GM18499 (cell line): ENCODE measurements around the gene CCM2L.

Experiments used
- ATAC-seq: cut with Tn5 transposase; IDR thresholded peaks from one replicate; pipeline ENCODE4 v1.9.1; 2021; ENCODE audit warnings: moderate number of reproducible peaks; ENCODE audit not compliant: insufficient read depth, unreplicated experiment

CCM2L gene

DNA sequence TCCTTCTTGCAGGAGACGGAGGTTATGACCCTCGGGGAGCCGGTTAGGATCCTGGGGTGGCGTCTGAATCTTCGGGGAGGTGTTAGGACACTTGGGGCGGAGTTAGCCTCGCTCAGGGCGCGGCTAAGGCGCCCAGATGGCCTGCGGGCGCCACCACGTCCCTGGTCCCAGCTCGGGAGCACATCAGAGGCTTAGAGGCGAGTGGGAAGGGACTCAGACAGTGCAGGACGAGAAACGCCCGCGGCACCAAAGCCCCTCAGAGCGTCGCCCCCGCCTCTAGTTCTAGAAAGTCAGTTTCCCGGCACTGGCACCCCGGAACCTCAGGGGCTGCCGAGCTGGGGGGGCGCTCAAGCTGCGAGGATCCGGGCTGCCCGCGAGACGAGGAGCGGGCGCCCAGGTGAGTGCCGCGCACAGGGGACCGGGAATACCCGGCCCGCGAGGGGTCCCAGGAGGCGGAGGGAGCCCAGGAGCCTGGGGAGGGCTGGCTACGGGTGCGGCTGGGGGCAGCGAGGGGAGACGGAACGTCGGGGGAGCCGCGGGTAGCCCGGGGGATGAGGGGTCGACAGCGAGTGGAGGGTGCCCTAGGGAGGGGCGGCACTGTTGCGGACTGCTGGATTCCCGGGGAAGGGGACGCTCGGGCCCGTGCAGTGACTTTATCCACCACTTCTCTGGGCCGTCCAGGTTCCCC is 42.0 kb downstream of the CCM2L start, which contains the start of gene HCK:
Gene HCK, plus strand, starts transcription at position 153 of the 688 bp plus-strand sequence.
- no peak for ATAC-seq

DNA sequence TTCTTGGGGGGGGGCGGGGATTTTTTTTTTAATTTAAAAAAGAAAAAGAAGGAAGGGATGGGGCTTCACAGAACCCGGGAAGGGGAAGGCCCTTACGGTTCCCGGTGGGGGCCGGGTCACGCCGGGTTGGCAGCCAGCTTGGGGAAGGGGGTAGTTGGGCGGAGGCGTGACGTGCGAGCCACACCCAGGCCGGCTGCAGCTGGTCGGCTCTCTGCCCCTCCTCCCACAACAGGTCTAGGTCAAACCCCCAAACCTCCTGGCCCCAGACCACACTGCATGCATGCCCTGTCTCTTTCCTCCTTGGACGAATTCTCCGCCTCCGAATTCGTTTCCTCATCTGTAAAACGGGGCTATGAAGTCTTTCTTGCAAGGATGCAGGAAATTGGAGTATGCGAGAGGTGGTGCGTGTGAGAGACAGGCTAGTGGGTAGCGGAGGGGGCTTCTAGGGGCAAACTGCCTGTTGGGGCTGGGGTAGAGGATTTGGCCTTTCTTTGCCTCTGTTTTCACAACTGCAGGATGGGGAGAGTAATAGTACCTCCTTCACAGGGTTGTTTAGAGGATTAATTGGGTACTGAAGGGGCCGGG is 42.6 kb downstream of the CCM2L start:
- no peak for ATAC-seq

DNA sequence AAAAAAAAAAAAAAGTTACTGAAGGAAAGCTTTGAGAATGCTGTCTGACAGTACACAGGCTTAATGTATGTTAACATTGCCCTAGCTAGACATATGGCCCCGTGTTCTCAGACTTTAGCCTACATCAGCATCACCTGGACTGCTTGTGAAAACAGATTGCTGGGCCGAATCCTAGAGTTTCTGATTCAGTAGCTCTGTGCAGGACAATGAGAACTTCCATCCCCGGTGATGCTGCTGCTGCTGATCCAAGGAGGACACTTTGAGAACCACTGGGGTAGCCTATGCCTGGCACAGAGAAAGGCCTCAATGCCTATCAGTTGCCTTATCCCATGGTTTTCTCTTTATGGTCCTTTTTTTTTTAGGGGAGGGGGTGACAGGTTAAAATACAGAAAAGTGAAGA is 43.4 kb downstream of the CCM2L start:
- ATAC-seq: no peak

DNA sequence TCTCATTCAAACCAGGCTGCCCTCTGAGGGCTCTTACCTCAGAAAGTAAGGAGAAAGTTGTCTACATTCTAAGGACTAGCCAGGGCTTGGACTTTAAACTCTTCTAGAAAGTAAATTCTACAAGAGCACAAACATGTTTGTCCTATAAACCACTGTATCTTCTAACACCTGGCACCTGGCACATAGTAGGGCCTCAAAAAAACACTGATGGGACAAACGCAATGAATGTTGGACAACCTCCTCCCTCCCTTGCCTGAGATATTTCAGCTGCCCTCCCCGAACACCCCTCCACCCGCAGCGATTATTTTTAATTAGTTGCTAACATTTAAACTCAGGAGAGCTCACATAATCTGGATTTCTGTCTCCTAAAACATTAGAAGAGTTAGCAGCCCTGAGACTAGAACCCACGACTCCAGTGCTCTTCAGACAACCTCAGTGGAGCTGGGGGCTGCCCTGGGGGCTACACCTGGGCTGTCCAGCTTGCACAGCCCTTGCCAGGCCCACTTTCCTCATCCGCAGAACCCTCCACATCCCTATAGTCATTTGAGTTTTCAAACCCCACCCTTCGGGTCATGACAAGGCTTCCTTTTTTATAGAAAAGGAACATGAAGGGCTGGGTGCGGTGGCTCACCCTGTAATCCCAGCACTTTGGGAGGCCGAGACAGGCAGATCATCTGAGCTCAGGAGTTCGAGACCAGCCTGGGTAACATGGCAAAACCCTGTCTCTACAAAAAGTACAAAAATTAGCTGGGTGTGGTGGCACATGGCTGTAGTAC is 46.7 kb downstream of the CCM2L start:
- no peak for ATAC-seq

DNA sequence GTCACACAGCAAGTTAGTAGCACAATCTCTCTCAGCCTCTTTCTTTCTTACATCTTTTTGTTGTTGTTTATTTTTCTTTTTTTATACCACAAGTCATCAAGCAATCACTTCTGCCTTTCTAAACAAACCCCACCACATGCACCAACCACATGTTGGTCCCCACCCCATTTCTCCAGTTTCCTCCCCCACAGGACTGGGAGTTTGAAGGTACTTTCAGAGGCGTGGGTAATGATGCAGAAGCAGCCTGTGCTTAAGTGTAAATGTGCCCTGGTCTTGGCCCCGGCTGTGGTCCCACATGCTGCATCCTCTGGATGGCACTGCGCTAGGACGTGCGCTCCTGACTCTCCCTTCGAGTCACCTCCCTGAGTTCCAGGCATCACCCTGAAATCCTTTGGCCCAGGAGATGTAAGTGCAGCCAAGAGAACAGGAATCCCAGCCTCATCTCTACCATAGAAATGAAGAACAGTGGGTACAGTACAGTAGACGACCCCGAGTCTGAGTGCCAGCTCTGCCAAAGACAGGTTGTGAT is 47.5 kb downstream of the CCM2L start:
- ATAC-seq: no peak

DNA sequence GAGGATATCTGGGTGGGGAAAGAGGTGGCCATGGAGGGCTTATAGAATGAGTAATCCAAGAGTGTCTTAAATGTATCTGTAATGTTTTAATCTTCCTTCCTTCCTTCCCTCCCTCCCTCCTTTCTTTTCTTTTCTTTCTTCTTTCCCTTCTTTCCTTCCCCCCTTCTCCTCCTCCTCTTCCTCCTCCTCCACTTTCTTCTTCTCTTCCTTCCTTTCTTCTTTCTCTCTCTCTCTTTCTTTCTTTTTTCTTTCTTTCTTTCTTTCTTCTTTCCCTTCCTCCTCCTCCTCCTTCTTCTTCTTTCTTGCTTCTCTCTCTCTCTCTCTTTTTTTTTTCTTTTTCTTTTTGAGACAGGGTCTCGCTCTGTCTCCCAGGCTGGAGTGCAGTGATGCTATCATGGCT is 49.0 kb downstream of the CCM2L start:
- no peak for ATAC-seq

DNA sequence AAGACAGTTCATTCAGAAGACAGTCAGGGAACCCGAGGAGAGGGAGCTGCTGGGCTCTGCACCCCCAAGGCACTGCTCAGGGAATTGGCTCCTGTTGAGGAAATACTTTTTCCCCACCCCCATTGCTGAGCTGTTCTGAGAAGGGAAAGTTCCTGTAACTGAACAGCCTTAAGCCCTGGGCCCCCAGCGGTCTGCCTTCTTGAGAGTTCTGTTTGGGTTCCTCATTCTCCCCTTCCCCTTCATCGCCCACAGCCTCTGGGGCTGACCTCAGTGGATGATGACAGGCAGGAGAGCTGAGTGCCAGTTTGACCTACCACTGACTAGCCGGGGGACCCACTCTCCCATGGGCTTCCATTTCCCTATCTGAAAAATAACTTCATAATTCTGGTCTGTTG is 52.5 kb downstream of the CCM2L start:
- no peak for ATAC-seq

DNA sequence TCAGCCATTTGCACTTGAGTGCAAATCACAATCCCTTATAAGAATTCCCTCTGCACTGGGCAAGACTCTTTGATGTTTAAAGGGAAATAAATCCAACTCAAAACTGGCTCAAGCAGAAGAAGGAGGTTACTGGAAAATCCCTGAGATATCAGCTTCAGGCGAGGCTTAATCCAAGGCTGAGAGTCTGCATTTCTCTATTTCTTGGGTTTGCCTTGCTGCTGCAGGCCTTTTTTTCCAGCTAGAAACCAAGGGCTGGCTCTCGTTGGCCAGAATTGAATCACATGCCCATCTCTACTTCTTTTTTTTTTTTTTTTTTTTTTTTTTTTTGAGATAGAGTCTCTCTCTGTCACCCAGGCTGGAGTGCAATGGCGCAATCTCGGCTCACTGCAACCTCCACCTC is 53.5 kb downstream of the CCM2L start:
- ATAC-seq: no peak

DNA sequence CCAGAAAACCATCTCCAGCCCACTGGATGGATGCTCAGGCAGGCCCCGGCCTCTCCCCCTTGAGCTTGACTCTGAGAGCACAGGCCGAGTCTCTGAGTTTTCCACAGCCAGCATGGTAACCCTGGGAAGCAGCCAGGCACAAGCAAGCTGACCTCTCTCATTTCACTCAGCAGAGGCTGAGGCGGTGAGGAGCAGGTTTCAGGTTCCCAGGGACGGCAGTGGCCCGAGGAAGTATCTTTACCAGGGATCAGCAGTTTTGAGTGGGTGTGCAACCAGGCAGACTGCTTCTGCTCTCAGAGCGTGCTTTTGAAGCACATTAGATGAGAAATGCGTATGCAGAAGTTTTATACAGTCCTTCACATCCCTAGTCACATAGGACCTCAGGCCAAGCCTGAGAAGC is 54.4 kb downstream of the CCM2L start:
- no peak for ATAC-seq

DNA sequence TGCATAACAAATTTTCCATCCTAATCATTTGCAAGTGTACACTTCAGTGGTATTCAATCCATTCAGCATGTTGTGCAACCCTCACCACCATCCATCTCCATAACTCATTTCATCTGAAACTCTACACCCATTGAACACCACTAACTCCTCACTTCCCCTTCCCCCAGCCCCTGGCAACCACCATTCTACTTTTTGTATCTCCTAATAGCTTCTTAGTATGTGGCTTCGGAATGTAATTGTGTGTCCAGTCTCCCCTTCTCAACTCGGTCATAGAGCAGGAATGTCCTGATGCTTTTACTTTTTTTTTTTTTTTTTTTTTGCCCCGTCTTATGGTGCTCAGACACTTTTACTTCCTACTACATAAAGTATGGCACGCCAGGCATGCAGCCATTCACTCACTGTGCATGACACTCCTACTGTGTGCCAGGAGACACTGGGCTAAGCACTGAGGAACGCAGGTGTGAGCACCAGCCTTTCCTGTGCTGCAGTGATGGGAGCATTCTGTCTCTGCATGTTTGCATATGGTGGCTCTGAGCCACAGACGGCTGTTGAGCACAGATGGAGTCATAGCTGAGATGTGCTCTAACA is 57.1 kb downstream of the CCM2L start:
- ATAC-seq: no peak

DNA sequence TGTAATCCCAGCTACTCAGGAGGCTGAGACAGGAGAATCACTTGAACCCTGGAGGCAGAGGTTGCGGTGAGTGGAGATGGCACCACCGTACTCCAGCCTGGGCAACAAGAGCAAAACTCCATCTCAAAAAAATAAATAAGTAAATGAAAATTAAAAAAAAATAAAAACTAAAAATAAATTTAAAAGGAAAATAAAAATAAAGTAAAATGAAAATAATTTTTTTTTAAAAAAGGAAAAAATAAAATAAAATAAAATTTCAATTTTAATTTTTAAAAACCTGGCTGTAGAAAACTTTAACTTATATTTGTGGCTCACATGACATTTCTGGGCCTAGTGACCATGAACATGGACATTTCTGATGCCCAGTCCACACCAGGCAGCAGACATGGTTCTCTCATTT is 57.9 kb downstream of the CCM2L start:
- ATAC-seq: no peak

DNA sequence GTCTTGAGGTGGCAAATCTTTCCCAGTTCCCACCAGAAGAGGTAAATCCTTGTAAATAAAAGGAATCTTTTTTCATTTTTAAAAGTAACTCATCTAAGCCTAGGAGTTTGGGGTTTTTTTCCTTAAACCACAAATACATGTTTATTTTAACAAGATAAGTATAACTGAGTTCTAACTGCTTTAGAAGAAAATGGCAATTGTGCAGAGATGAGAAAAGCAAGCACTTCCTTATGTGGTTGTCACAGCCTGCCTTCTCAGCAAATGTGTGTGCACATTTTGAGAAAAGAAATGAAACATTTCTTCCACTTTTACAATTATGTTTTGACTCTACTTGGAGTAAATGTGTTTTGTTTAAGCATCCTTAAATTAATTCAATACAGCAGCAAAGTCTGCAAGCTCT is 59.5 kb downstream of the CCM2L start:
- no peak for ATAC-seq

DNA sequence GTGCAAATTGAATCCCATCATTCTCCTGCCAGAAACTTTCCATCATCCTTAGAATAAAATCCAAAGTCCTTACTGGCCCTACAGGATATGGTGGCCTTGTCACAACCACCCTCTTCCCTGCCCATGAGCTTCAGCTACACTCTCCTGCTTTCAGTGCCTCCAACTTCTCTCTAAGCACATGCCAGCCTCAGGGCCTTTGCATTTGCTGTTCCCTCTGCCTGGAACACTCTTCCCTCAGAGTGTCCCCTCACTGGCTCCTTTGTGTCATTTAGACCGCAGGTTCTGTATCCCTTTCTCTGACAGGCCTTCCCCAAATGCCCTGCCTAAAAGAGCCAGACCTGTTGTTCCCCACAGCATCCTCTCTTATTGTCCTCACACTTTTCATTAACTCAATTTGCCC is 60.0 kb downstream of the CCM2L start:
- no peak for ATAC-seq

DNA sequence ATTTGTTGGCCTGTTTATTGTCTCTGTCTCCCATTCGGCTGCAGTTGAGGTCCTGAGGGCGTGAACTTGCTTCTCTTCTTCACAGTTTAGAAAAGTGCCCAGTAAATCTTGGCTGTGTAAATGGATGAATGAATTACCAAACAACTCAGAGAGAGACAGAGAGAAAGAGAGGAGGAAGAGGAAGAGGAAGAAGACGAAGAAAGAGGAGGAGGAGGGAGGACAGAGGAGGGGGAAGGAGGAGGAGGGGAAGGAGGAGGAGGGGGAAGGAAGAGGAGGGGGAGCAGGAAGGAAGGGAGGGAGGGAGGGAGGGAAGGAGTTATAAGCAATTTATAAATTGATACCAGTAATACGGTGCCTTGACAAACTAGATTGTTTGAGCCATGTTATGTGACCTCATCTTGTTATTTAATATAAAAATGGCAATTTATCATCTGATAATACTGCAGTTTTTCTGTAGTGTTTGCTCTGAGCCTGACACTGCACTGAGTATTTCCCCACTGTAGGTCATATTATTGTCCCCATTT is 60.5 kb downstream of the CCM2L start:
- ATAC-seq: no peak

DNA sequence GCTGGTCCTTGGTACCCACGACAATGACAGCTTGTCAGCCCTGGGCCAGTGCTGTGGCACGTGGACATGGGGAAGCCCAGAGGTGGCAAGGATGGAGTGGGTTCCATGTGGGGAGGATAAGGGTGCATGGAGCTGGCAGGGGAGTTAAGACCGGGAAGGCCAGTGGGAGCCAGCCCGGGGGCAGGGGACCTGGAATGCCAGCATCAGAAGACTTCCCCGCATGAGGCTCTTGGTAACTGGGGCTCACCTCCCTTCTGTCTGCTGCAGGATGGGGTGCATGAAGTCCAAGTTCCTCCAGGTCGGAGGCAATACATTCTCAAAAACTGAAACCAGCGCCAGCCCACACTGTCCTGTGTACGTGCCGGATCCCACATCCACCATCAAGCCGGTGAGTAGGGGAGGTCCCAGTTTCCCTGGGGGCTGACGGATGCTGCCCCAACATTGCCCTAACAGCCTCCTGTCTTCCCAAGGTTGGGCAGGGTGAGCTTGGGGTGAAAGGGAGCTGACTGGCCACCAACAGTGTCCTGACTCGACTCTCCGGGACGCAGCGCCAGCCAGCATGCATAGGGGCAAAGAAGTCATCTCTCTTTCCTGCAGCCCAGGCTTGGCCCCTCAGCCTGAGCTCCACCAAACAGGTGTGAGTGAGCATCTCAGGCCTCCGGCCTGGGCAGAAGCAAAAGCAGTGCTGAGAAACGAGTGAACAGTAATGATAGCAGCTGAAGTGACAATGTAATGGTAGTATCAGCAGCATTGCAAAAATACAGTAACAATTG is 61.3 kb downstream of the CCM2L start:
- ATAC-seq: no peak

DNA sequence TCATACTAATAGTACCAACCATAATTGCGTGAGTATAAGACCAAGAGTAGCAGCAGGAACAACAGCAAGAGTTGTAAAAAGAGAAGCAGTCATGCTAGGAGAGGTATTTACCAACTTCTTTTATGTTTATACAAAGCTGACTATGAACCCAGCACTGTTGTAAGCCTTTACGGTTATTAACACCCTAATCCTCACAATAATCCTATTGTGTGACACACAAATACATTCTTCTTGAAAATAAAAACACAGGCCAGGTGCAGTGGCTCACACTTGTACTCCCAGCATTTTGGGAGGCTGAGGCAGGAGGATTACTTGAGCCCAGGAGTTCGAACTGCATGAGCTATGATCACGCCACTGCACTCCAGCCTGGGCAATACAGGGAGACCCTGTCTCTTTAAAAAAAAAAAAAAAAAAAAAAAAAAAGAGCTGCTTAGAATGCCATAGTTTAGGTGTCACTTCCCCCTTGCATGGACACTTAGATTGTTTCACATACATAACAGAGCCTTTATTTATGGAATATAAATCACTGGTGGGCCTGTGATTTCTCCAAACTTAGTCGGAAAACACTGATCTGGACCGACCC is 62.0 kb downstream of the CCM2L start:
- no peak for ATAC-seq

DNA sequence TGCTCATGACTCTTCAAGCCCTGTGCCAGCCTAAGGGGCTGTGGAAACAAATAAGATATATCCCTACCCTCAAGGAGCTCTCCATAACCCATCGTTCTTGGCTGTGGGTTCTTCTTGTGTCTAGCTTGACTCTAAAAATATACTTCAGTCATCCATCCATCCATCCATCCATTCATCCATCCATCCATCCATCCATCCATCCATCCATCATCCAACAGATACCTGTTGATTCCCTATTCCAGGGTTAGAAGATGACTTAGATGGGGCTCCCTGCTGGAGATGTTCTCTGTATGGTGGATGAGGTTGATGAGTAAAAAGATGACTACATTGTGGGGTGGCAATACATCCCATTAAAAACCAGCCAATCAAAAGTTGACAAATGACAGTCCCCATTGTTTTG is 65.3 kb downstream of the CCM2L start:
- ATAC-seq: no peak

DNA sequence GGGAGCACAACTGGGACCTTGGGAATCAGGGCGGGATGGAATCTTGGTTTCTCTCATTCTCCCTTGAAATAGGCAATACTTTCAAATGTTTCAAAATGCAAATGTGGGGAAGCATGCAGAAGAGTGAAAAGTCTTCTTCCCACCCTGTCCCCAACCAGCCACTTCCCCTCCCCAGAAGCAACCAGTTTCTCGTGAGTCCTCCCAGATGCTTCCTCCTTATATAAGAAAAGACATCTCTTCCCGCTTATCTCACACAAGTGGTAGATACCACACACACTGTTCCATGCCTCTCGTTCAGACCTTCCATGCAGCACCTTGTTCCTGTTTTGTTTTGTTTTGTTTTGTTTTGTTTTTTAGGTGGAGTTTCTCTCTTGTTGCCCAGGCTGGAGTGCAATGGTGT is 67.0 kb downstream of the CCM2L start:
- no peak for ATAC-seq

DNA sequence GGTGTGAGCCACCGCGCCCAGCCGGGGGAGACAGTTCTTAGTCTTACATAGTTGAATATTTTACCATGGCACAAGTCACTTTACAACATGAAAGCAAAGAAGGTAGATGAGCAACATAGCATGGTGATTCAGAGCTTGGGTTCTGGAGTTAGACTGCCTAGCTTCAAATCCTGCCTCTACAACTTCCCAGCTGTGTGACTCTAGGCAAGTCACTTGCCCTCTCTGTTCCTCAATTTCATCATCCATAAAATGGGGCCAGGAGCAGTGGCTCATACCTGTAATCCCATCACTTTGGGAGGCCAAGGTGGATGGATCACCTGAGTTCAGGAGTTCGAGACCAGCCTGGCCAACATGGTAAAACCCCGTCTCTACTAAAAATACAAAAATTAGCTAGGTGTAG is 68.1 kb downstream of the CCM2L start:
- ATAC-seq: no peak

DNA sequence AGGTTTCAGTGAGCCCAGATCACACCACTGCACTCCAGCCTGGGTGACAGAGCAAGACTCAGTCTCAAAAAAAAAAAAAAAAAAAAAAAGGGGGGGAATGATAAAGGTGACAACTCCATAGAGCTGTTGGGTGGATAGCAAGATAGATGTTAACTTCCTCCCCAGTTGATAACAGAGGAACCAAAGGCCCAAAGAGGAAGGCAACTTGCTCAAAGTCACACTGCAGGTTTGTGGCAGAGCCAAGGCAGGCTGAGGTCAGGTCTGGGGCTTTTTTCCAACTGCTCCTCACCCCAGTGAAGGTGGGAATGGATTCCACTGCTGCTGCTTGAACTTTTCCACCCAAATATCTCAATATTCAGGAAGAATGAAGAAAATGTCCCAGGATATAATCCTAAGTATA is 68.6 kb downstream of the CCM2L start:
- no peak for ATAC-seq
